WTC11 (cell line): ENCODE results near the gene MVD. TPM values are rescaled to one million over a fixed set of nuclear protein-coding genes. Genes with fewer than 3 reads are reported as not detected.

Source experiments
- AR ChIP-seq: fragments of 250-450 bp; sonication (Bioruptor Pico); IDR thresholded peaks from 2 replicates; pipeline ENCODE4 v1.9.0; 2021; ENCODE audit warnings: mild to moderate bottlenecking
- ATF1 ChIP-seq: sonication (generic); formaldehyde crosslinking; IDR thresholded peaks from 2 replicates; pipeline ENCODE4 v1.8.1; 2023; ENCODE audit warnings: mild to moderate bottlenecking, moderate library complexity, missing genetic modification reagents
- ATF3 ChIP-seq: sonication (generic); formaldehyde crosslinking; conservative IDR thresholded peaks from 2 replicates; pipeline ENCODE4 v1.8.1; 2022; ENCODE audit warnings: mild to moderate bottlenecking, missing genetic modification reagents
- CBFB ChIP-seq: sonication (generic); formaldehyde crosslinking; IDR thresholded peaks from 2 replicates; pipeline ENCODE4 v1.8.1; 2022; ENCODE audit warnings: mild to moderate bottlenecking, low read depth, missing genetic modification reagents
- CREM ChIP-seq: sonication (generic); formaldehyde crosslinking; IDR thresholded peaks from 2 replicates; pipeline ENCODE4 v1.8.1; 2022; ENCODE audit warnings: mild to moderate bottlenecking, missing genetic modification reagents, moderate library complexity
- CTCF ChIP-seq: fragments of 200-600 bp; IDR thresholded peaks from 2 replicates; pipeline ENCODE4 v1.8.0; 2022; ENCODE audit warnings: antibody characterized with exemption
- E2F4 ChIP-seq: sonication (generic); formaldehyde crosslinking; IDR thresholded peaks from 2 replicates; pipeline ENCODE4 v1.8.1; 2022; ENCODE audit warnings: low read depth, mild to moderate bottlenecking, moderate library complexity, missing genetic modification reagents, borderline replicate concordance
- E2F5 ChIP-seq: sonication (generic); formaldehyde crosslinking; IDR thresholded peaks from 2 replicates; pipeline ENCODE4 v1.8.1; 2022; ENCODE audit warnings: mild to moderate bottlenecking, moderate library complexity, missing genetic modification reagents
- ETV6 ChIP-seq: sonication (generic); formaldehyde crosslinking; IDR thresholded peaks from 2 replicates; pipeline ENCODE4 v1.8.1; 2022; ENCODE audit warnings: mild to moderate bottlenecking, missing genetic modification reagents
- GABPB1 ChIP-seq: sonication (generic); formaldehyde crosslinking; IDR thresholded peaks from 2 replicates; pipeline ENCODE4 v1.8.1; 2023; ENCODE audit warnings: mild to moderate bottlenecking, missing genetic modification reagents
- GRHL2 ChIP-seq: fragments of 250-450 bp; sonication (Bioruptor Pico); IDR thresholded peaks from 2 replicates; pipeline ENCODE4 v1.8.0; 2022; ENCODE audit warnings: mild to moderate bottlenecking, moderate library complexity; ENCODE audit not compliant: insufficient replicate concordance, severe bottlenecking
- MYBL2 ChIP-seq: sonication (generic); formaldehyde crosslinking; IDR thresholded peaks from 2 replicates; pipeline ENCODE4 v1.8.1; 2023; ENCODE audit warnings: mild to moderate bottlenecking, moderate library complexity, missing genetic modification reagents
- NFYB ChIP-seq: sonication (generic); formaldehyde crosslinking; conservative IDR thresholded peaks from 2 replicates; pipeline ENCODE4 v1.8.0; 2022; ENCODE audit warnings: low read depth, missing genetic modification reagents
- NR3C1 ChIP-seq: sonication (generic); formaldehyde crosslinking; conservative IDR thresholded peaks from 2 replicates; pipeline ENCODE4 v1.8.1; 2023; ENCODE audit warnings: low read depth, mild to moderate bottlenecking, missing genetic modification reagents
- RORB ChIP-seq: fragments of 250-450 bp; sonication (Bioruptor Pico); IDR thresholded peaks from 2 replicates; pipeline ENCODE4 v1.9.0; 2021; ENCODE audit warnings: mild to moderate bottlenecking
- SMAD4 ChIP-seq: sonication (generic); formaldehyde crosslinking; IDR thresholded peaks from 2 replicates; pipeline ENCODE4 v1.8.0; 2022; ENCODE audit warnings: mild to moderate bottlenecking, missing genetic modification reagents
- SOX15 ChIP-seq: fragments of 250-450 bp; sonication (Bioruptor Pico); IDR thresholded peaks from 2 replicates; pipeline ENCODE4 v1.9.0; 2021; ENCODE audit warnings: mild to moderate bottlenecking
- STAT6 ChIP-seq: sonication (generic); formaldehyde crosslinking; conservative IDR thresholded peaks from 2 replicates; pipeline ENCODE4 v1.8.1; 2023; ENCODE audit warnings: mild to moderate bottlenecking, low read depth, missing genetic modification reagents, moderate library complexity
- TEAD1 ChIP-seq: sonication (generic); formaldehyde crosslinking; IDR thresholded peaks from 2 replicates; pipeline ENCODE4 v1.8.0; 2022; ENCODE audit warnings: mild to moderate bottlenecking, missing genetic modification reagents
- ZNF138 ChIP-seq: sonication (generic); formaldehyde crosslinking; conservative IDR thresholded peaks from 2 replicates; pipeline ENCODE4 v1.8.1; 2022; ENCODE audit warnings: mild to moderate bottlenecking, moderate library complexity, missing genetic modification reagents
- ZNF232 ChIP-seq: sonication (generic); formaldehyde crosslinking; IDR thresholded peaks from 2 replicates; pipeline ENCODE4 v1.8.0; 2022; ENCODE audit warnings: mild to moderate bottlenecking, missing genetic modification reagents
- ZNF317 ChIP-seq: sonication (generic); formaldehyde crosslinking; IDR thresholded peaks from 2 replicates; pipeline ENCODE4 v1.8.1; 2023; ENCODE audit warnings: low read depth, mild to moderate bottlenecking, moderate library complexity, missing genetic modification reagents, borderline replicate concordance
- ZNF396 ChIP-seq: fragments of 250-450 bp; sonication (Bioruptor Pico); IDR thresholded peaks from 2 replicates; pipeline ENCODE4 v1.8.0; 2021; ENCODE audit warnings: mild to moderate bottlenecking, moderate library complexity, borderline replicate concordance
- ZNF416 ChIP-seq: fragments of 250-450 bp; sonication (Bioruptor Pico); IDR thresholded peaks from 2 replicates; pipeline ENCODE4 v1.9.0; 2021; ENCODE audit warnings: mild to moderate bottlenecking, inconsistent platforms
- ZNF423 ChIP-seq: fragments of 250-450 bp; sonication (Bioruptor Pico); IDR thresholded peaks from 2 replicates; pipeline ENCODE4 v2.1.2; 2022; ENCODE audit warnings: mild to moderate bottlenecking, moderate library complexity
- ZNF532 ChIP-seq: fragments of 250-450 bp; sonication (Bioruptor Pico); IDR thresholded peaks from 2 replicates; pipeline ENCODE4 v1.9.0; 2021; ENCODE audit warnings: mild to moderate bottlenecking, borderline replicate concordance
- total RNA-seq: library from RNA; stranded (reverse); gene quantifications from 3 replicates; pipeline ENCODE4 v1.2.3, GENCODE V29; 2021

Gene MVD
- total RNA-seq, 1 experiment from 2014 or later = 113 TPM

GRCh38 chr16:88662843-88663606, at the start of gene MVD (continued):
- no peak for TF ChIP-seq STAT6 (CRISPR knock-in tag)
- peak; percentile 92 for TF ChIP-seq CREM (CRISPR knock-in tag)
- TF ChIP-seq RORB (CRISPR knock-in tag) = no peak
- TF ChIP-seq ZNF396 = no peak
- TF ChIP-seq ZNF416 (CRISPR knock-in tag) = no peak
- peak; percentile 94 for TF ChIP-seq MYBL2 (CRISPR knock-in tag)
- peak; percentile 81 for TF ChIP-seq ZNF232 (CRISPR knock-in tag)
- no peak for TF ChIP-seq AR
- no peak for TF ChIP-seq CTCF
- TF ChIP-seq ATF3 (CRISPR knock-in tag) = no peak
- no peak for TF ChIP-seq ZNF423
- no peak for TF ChIP-seq GRHL2 (CRISPR knock-in tag)
- 0 out of 2 replicates have a peak, but pooled peaks have one; percentile 60 for TF ChIP-seq GABPB1 (CRISPR knock-in tag)
- TF ChIP-seq ATF1 (CRISPR knock-in tag) = no peak
- TF ChIP-seq E2F4 (CRISPR knock-in tag) = no peak
- TF ChIP-seq TEAD1 = no peak; the same call in 1 of the 2 replicates
- peak; percentile 43; the same call in 1 of the 2 replicates for TF ChIP-seq E2F5 (CRISPR knock-in tag)
- no peak for TF ChIP-seq CBFB (CRISPR knock-in tag)
- no peak for TF ChIP-seq ZNF317 (CRISPR knock-in tag)
- TF ChIP-seq NR3C1 (CRISPR knock-in tag) = no peak
- TF ChIP-seq ZNF532 (CRISPR knock-in tag) = no peak
- peak; percentile 59 for TF ChIP-seq ETV6 (CRISPR knock-in tag)
- no peak for TF ChIP-seq SMAD4 (CRISPR knock-in tag)
- no peak for TF ChIP-seq ZNF138 (CRISPR knock-in tag)
- TF ChIP-seq NFYB (CRISPR knock-in tag) = peak; percentile 99
- TF ChIP-seq SOX15 (CRISPR knock-in tag) = no peak
